SHP77 (cell line): ENCODE measurements around the gene ACOT2.

Experiments used
- DNase-seq, 2 experiments: peaks; one replicate each; lab custom pipeline; 2025; lab: John Stamatoyannopoulos, UW

ACOT2 gene

GRCh38 chr14:73613419-73613963 lies 44.5 kb downstream of the ACOT2 start:
- DNase-seq, result no peak

- DNase-seq, result no peak
Observed at GRCh38 chr14:73616831-73617230, 47.8 kb downstream of the ACOT2 start.

GRCh38 chr14:73619524-73619923 lies 50.5 kb downstream of the ACOT2 start:
- DNase-seq, result no peak

- DNase-seq, result no peak
Observed at GRCh38 chr14:73620268-73620667, 51.3 kb downstream of the ACOT2 start.

- DNase-seq, result no peak
Observed at GRCh38 chr14:73623504-73624054, 54.6 kb downstream of the ACOT2 start.
